Glomerular endothelial cell (primary cell): ENCODE results near the gene SENP5. TPM values are rescaled to one million over a fixed set of nuclear protein-coding genes. Genes with fewer than 3 reads are reported as not detected.
"Not testable (repeated sequence)": the region's sequence is repeated elsewhere in the genome, so short reads cannot be mapped to it uniquely, and the experiment has no call there.

Source experiments
- DNase-seq: peaks from one replicate; pipeline ENCODE4 v3.0.0-alpha.2; 2011; ENCODE audit warnings: low read depth, low spot score; ENCODE audit errors: extremely low read depth
- total RNA-seq: library from RNA; depleted of rRNA; stranded (reverse); fragments of >200 nt; gene quantifications from 2 replicates; pipeline ENCODE4 v1.2.3, GENCODE V29; 2015

Gene SENP5
- 30.8 and 31.1 TPM in 2 replicates for total RNA-seq

DNA sequence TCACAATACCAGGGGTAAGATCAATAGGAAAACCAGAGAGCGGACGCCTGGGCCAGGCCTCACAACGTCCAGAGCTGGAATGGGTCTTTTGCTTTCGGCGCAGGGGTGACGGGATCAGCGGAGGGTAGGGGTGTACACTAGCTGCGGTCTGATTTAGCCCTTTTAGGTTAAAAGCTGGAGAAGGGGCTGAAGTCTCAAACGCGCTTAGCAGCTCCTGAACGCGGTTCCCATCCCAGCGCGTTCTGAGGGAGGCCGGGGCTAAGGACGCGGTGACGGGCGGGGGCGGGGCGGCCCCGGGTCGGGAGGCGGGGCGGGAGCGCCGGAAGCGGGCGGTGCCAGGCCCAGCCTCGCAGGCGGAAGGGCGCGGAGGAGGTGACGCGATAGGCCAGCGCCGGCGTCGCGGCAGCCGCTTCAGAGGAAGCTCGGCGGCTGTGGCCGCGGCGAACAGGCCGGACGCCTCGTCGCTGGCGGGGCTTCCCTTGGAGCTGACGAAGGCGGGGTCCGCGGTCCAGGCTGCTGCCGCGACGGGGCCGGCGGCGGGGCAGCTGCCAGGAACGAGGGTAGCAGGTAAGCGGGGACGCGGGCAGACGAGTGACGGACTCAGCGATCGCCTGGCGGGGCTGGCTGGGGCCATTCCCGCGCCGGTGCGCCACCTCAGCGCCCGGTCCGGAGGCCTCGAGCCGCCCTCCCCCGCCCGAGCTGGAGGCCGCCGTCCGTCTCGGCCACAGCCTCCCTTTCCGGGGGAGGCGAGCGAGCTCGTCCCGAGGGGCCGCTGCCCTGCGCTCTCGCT is at the start of gene SENP5:
TSS of gene SENP5 (plus strand) at position 414 of the 790 bp plus-strand sequence. CDS start 17,262 bp downstream, outside the sequence.
- DNase-seq = peak; percentile 14

DNA sequence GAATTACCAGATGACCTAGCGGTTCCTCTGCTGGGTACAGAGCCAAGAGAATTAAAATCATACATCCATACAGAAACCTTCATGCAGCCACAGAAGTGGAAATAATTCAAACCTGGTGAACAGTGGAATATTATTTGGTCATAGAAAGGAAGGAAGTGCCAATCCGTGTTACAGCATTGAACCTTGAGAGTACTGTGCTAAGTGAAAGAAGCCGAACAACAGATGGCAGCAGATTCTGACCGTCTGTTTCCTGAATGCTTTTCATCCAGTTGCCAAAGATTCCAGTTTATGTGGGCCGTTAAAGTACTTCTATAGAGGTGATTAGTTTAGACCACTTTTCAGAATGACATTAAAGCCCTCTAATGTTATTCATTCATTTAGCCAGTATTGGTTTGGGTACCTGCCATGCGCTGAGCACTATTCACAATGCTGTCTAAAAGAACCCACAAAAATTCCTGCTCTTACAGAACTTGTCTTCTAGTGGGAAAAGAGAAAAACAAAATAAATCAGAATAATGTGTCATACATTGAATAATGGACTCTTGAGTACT is 45.8 kb upstream of the SENP5 start:
- no peak for DNase-seq

- DNase-seq = not testable (repeated sequence)
Observed at GRCh38 chr3:196829651-196830050, 38.1 kb upstream of the SENP5 start.

GRCh38 chr3:196835086-196835485 is 32.6 kb upstream of the SENP5 start:
- no peak for DNase-seq

GRCh38 chr3:196836626-196837025 is 31.1 kb upstream of the SENP5 start:
- not testable (repeated sequence) for DNase-seq

DNA sequence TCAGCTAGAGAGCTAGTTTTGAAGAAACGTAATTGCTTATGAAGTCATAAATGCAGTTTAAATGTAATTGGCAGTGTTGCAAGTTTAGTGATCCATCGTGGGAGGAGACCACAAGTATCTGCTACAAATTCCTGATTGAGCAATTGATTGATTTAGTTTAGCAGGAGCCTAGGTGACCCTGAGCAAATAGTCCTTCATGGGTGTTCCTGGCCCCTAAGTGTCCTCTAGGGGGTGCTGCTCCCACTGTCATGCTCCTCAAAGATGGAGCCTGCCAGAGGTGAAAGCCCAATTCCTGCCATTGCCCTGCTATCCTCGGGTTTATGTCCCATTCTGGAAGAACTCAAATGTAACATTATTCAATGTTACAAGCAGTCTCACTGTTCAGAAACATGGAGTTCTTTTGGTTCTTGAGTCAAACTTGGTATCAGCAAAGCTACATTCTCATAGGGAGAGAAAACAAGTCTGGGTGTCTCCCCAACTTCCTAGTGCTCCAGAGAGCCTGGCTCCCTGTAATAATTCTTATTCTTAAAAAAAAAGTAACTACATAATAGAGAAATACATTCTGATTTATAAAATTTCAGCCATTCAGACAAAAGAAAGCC is 29.8 kb upstream of the SENP5 start:
- DNase-seq = peak; percentile 18

GRCh38 chr3:196839351-196839750 is 28.4 kb upstream of the SENP5 start:
- DNase-seq = not testable (repeated sequence)

DNA sequence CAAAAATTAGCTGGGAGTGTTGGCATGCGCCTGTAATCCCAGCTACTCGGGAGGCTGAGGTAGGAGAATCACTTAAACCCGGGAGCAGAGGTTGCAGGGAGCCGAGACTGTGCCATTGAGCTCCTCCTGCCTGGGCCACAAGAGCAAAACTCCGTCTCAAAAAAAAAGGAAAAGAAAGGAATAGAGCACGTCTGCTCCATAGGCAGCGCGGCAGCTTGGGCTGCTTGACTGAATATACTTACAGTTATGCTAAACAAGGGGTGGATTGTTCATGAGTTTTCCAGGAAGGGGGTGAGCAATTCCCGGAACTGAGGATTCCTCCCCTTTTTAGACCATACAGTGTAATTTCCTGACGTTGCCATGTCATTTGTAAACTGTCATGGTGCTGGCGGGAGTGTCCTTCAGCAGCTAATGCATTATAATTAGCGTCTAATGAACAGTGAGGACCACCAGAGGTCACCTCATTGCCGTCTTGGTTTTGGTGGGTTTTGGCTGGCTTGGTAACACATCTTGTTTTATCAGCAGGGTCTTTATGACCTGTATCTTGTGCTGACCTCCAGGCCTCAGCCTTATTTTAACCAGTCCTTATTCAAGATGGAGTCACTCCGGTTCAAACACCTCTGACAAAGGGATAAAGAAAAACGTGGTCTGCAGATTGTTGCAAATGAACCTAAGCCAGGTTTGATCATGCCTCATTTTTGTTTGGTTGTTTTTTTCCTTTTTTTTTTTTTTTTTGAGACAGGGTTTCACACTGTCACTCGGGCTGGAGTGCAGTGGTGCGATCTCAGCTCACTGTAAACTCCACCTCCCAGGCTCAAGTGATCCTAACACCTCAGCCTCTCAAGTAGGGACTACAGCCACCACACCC is 24.9 kb upstream of the SENP5 start:
- DNase-seq = no peak

DNA sequence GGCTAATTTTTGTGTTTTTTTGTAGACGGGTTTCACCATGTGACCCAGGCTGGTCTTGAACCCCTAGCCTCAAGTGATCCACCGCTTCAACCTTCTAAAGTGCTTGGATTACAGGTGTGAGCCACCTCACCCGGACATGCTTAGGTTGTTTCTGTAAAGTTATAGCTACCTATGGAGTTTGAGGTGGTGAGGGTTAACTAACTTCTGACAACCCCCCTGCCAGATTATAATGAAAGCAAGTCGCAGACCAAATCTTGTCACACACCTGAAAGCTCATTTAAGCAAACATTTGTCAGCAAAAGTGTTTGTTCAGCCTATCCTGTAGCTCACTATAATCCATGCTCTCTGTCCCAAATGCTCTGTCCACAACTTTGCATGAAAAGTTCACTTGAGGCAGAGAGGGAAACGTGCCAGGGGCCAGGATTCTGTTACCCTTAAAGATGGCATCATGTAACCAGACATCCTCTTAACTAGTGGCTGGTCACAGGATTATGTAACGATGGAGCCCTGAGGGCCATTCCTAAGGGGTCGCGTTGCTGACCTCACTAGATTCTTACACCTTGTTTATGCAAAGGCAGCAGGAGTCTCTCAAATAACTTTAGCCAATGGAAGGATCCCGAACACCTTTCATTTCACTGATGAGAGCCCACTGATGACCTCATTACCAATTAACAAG is 24.1 kb upstream of the SENP5 start:
- DNase-seq = no peak

DNA sequence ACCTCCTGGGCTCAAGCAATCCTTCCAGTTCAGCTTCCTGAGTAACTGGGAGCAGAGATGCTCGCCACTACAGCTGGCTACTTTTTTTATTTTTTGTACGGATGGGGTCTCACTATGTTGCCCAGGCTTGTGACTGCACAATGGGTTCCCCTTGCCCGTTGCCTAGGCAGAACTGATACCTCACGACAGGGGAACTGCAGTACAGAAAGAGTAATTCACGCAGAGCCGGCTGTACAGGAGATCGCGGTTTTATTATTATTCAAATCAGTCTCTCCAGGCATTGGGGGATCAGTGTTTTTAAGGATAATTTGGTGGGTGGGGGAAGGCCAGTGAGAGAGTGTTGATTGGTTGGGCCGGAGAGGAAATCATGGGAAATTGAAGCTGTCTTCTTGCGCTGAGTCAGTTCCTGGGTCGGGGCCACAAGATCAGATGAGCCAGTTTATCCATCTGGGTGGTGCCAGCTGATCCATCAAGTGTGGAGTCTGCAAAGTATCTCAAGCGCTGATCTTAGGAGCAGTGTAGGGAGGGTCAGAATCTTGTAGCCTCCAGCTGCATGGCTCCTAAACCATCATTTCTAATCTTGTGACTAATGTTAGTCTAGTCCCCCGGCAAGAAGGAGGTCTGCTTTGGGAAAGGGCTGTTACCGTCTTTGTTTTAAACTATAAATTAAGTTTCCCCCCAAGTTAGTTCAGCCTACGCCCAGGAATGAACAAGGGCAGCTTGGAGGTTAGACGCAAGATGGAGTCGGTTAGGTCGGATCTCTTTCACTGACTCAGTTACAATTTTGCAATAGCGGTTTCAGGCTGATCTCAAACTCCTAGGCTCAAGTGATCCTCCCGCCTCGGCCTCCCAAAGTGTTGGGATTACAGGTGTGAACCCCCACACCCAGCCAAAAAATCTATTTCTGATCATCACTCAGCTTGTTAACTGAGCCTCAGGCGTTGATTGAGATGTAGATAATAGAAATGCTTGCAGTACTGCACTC is 23.2 kb upstream of the SENP5 start:
- not testable (repeated sequence) for DNase-seq

- DNase-seq = not testable (repeated sequence)
Observed at GRCh38 chr3:196848375-196848774, 19.3 kb upstream of the SENP5 start.

DNA sequence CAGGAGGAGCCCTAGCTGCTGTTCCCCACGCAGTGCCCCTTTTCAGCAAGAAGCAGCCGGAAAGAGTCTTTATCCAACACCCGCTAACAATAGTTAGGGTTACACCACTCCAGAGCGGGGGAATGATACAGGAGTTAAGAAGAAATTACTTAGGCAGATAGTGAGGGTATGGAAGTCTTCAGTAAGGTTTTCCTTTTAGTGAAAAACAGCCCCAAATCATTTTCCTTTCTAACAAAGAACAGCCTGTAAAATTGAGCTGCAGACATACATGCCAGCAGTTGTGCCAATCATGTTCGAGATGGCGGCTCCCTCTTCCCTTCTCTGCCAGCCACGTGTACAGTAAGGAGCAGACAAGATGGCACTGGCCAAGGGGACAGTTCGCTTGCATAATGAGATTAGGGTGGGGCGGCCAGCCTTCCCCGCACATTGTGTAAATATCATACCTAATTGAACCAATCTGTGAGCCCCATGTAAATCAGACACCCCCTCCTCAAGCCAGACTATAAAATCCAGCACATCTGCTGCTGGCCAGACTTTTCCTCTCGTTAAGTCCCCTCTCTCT is 18.5 kb upstream of the SENP5 start:
- DNase-seq = no peak

DNA sequence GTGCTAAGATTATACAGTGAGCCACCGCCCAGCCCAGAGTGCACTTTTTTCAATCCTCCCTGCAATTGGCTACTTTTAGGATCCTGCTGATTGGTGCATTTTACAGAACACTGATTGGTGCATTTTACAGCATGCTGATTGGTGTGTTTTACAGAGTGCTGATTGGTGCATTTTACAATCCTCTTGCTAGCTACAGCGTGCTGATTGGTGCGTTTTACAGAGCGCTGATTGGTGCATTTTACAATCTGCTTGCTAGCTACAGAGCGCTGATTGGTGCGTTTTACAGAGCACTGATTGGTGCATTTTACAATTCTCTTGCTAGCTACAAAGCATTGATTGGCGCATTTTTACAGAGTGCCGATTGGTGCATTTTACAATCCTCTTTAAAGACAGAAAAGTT is 4.7 kb upstream of the SENP5 start:
- not testable (repeated sequence) for DNase-seq

GRCh38 chr3:196867155-196867506 is 589 bp upstream of the SENP5 start:
- no peak for DNase-seq

- DNase-seq = no peak
Observed at GRCh38 chr3:196868297-196868661, 559 bp downstream of the SENP5 start.

GRCh38 chr3:196872316-196872715 is 4.6 kb downstream of the SENP5 start:
- no peak for DNase-seq

DNA sequence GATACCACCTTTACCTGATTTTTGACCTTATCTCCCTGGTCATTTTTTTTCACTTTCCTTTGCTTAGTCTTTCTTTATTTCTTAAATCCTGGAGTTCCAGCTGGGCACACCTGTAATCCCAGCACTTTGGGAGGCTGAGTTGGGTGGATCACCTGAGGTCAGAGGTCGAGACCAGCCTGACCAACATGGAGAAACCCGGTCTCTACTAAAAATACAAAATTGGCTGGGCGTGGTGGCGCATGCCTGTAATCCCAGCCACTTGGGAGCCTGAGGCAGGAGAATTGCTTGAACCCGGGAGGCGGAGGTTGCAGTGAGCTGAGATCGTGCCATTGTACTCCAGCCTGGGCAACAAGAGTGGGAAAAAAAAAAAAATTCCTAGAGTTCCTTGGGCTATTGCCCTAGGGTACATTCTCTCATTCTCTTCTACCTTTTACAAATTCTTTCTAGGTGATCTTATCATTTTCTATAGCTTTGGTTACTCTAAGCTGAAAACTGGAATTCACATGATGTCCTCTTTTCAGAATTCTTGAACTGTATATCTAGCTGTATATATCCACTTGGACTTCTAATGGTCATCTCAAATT is 6.9 kb downstream of the SENP5 start:
- DNase-seq = not testable (repeated sequence)

DNA sequence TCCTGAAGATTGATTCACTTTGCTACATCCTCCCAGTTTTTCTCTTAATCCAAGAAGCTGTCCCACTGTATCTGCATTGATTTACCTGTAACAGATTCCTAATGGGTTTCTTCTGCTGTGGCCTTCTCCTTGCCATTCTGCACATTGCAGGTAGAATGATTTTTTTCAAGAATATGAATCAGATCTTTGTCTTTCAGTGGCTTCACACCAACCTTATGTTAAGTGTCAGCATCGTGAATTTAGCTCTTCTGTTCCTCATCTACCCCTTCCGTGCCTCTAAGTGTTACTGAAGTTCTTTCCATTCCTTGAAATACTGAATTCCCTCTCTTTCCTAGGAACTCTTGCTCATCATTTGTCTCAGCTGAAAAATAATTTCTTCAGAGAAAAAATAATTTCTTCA is 7.5 kb downstream of the SENP5 start:
- no peak for DNase-seq

GRCh38 chr3:196883361-196883760 is 15.6 kb downstream of the SENP5 start:
- no peak for DNase-seq
